HG03060 (cell line): ENCODE measurements around the gene PDCD1.

Experiments used
- ATAC-seq: cut with Tn5 transposase; IDR thresholded peaks from one replicate; pipeline ENCODE4 v1.9.1; 2021; ENCODE audit warnings: low read depth, moderate number of reproducible peaks; ENCODE audit not compliant: unreplicated experiment

Gene PDCD1

DNA sequence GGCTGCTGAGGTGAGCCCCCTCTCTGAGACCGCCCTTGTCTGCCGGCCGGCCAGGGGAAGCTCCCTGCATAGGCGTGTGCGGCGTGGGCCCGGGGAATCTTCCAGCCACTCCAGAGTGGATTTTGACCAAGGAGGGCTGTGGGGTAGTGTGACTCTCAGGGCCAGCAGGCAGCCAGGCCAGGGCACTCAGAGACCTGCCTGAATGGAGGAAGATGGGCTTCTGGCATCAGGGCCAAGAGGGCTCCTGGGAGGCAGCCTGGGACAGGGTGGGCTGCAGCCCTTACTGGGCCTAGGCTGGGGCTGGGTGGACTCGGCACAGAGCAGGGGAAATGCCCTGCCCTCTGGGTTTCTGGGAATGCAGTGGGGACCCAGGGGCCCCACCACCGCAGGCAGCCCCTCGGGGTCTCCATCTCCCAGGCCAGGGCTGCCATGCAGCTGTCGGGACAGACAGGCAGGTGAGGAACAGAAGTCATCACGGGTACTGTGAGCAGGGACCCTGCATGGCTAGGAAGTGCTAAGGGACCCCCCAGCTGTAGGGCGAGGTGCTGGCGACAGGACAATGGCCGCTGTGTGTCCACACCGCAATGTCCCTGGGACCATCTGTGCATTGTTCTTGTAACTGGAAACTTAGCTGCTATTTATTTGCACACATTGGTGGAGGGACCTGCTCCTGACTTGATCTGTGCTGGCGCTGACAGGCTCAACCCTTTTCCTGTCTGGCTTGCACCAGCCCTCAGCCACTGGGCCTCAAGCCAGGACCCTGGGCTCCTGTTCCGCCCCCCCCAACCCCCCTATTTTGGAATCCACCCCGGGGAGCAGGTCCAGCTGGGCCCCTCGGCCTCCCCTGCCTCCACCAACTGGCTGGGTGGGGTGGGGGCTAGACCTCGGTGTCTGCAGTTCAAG lies 4.1 kb downstream of the PDCD1 start:
- ATAC-seq: no peak

DNA sequence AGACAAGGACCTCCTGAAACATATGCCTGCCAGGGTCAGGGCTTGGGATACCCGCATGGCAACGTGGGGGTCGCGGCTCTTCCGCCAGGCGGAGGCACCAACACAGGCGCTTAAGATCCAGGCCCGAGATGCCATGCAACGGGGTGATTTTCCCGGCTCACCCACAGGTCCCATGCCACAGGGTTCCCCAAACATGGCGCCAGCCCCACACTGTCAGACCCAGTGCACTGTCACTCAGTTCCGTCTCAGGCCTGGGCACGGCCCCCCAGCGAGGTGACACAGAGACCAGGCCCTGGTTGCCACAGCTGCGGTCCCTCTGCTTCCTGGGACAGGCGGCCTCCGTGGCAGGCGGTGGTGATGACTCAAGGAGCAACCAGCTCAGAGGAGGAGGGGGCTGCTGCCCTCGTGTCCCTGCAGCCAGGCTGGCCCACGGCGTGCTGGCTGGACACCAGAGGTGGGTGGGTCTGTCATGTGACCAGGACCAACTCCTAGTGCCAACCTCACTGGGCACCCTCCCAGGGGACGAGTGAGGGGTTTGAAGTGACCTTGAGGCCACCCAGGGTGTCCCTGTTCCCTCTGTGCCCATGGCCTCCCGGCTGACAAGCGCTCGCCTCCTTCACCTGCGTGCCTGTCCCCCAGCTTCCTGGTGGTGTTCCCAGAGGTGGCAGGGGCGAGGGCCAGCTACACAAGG lies 4.9 kb downstream of the PDCD1 start:
- ATAC-seq: no peak

DNA sequence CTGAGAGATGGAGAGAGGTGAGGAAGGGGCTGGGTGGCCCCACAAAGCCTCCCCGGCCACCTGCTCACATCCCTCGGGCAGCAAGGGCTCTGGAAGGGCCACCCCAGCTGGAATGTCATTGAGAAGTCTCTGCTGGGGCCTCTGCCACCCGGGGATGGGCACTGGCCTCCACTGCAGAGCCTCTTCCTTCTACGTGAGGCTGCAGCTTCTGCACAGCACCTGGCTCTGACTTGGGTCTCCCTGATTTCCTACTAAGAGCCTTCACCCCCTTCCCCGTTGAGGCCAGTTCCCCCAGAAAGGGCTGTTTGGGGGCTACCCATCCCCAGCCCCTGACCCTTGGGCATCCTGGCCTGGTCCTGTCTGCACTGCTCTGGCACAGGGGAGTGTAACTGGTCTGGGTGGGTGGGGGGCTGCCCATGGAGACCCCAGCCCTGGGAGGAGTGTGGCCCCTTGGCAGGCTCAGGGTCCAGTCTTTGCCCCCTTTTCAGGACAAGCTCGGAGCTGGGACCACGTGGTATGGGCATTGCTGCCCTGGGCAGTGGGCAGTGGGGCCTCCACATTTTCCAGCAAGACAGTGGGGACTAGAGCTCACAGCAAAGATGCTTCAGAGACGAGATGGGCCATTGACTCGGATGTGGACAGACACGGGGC lies 5.6 kb downstream of the PDCD1 start:
- no peak for ATAC-seq

DNA sequence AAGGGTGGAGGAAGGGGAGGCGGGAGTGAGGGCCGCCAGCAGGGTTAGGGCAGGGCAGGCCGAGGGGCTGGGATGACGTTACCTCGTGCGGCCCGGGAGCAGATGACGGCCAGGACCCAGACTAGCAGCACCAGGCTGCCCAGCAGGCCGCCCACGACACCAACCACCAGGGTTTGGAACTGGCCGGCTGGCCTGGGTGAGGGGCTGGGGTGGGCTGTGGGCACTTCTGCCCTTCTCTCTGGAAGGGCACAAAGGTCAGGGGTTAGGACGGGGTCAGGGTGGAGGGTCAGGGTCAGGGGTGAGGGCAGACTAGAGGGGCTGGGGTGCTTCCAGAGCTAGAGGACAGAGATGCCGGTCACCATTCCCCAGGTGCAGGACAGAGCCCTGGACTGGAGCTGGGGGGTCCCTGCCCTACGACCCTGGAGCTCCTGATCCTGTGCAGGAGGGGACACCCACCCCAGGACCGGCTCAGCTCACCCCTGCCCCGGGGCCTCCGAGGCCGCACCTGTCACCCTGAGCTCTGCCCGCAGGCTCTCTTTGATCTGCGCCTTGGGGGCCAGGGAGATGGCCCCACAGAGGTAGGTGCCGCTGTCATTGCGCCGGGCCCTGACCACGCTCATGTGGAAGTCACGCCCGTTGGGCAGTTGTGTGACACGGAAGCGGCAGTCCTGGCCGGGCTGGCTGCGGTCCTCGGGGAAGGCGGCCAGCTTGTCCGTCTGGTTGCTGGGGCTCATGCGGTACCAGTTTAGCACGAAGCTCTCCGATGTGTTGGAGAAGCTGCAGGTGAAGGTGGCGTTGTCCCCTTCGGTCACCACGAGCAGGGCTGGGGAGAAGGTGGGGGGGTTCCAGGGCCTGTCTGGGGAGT lies 6.3 kb downstream of the PDCD1 start:
- ATAC-seq: no peak

GRCh38 chr2:241851325-241852115 lies 7.2 kb downstream of the PDCD1 start:
- no peak for ATAC-seq

GRCh38 chr2:241850544-241851324 lies 8.0 kb downstream of the PDCD1 start:
- no peak for ATAC-seq

- no peak for ATAC-seq
These were observed 8.8 kb downstream of the PDCD1 start for GRCh38 chr2:241849616-241850543.

- no peak for ATAC-seq
These were observed 9.7 kb downstream of the PDCD1 start for GRCh38 chr2:241848761-241849615.

- ATAC-seq: no peak
These were observed 12.3 kb downstream of the PDCD1 start for GRCh38 chr2:241846406-241846805.

DNA sequence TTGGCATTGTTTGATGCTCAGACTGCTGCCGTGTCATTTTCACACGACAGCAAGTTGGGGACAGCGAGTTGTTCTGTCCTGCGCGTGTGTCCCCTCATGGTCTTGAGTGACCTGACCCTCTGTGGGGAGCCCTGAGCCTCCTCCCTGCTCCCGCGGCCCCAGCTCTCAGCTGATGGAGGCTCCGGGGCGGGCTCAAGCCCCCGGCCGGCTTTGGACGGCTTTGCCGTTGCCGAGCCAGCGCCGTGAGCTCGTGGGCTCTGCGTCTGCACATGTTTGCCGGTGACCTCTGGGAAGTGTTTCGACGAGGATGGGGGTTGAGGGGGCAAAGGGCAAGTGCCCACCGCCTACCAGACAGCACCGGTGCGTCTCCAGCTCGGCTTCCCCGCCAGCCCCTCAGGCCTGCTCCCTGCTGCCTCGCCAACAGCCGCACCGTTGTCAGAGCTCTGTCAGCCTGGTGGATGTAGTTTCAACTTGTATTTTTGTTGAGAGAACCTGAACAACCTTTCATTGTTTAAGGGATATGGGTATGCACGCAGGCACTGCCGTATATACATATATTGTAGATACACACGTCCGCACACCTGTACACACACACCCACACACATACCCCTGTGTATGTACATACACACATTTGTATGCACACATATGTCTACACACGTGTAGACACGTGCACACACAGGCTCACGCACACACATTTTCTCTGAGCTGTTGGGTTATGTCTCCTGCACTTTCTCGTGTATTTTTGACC lies 13.7 kb downstream of the PDCD1 start:
- ATAC-seq: no peak

GRCh38 chr2:241844066-241844728 lies 14.5 kb downstream of the PDCD1 start:
- no peak for ATAC-seq

GRCh38 chr2:241843321-241844065 lies 15.2 kb downstream of the PDCD1 start:
- ATAC-seq: no peak

GRCh38 chr2:241842620-241843211 lies 16.0 kb downstream of the PDCD1 start:
- ATAC-seq: no peak

- ATAC-seq: no peak
These were observed 16.7 kb downstream of the PDCD1 start for GRCh38 chr2:241842067-241842415.
